ENCODE measurements around the gene TCF23. TPM values are rescaled to one million over a fixed set of nuclear protein-coding genes. Genes with fewer than 3 reads are reported as not detected.

Gene TCF23
- total and polyA plus RNA-seq, 2 of the 8 experiments (the other 6 are each of a cell fraction or from before 2014, with no cell fraction given): 0.02 TPM; not detected in 1

DNA sequence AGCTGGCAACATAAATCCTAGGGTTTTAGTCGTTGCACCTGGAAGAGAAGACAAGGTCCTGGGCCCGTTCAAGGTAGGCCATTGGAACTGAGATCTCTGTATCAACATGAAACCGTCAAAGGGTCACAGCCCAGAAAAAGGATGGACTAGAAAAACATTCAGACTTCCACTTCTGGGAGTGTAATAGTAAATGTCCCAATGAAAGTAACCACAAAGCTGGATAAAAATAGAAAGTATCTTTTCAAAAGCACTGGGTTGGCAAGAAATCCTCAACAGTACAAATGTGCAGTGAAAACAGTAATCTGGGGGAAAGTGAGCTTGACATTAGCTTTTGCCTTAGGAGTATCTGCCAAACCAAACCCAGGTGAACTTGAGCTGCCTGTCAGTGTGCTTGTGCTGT is 42.8 kb upstream of the TCF23 start:
- H3K18ac ChIP-seq (ENCODE audit: extremely low read depth, low read length): no peak overlapping the region
- H3K23me2 ChIP-seq (ENCODE audit: low read depth, low read length): no peaks in the 10 kb centered on the region
- H2BK12ac ChIP-seq (ENCODE audit: low read depth, low read length): no peak overlapping the region
- no peak overlapping the region for H3K4ac ChIP-seq (replicated peaks; ENCODE audit: insufficient read length, low read depth, low read length)
- H2BK20ac ChIP-seq (ENCODE audit: low read length): no peak overlapping the region
- no peak for DNase-seq (ENCODE audit: low read depth in 1 of 2, low spot score in 2 of 2)
- no peaks in the 10 kb centered on the region for H3K79me2 ChIP-seq (ENCODE audit: control insufficient read depth in 1 of 2, insufficient read depth in 2 of 2, low read length in 2 of 2)
- H3K36me3 ChIP-seq (ENCODE audit: control insufficient read depth in 2 of 4, insufficient read depth in 4 of 4, low read length in 3 of 4): no peaks in the 10 kb centered on the region
- no peaks in the 10 kb centered on the region for H3K9me3 ChIP-seq (ENCODE audit: insufficient read depth in 2 of 2, low read depth in 1 of 2, low read length in 1 of 2)
- H3K27ac ChIP-seq (ENCODE audit: low read depth, low read length): no peak overlapping the region
- no peaks in the 10 kb centered on the region for H4K20me1 ChIP-seq (replicated peaks in 1 of 2; ENCODE audit: control insufficient read depth in 1 of 2, insufficient read depth in 2 of 2, low read length in 2 of 2)
- no peak overlapping the region for H2AK5ac ChIP-seq (ENCODE audit: low read depth, low read length)
- H2BK15ac ChIP-seq (ENCODE audit: low read length): no peak overlapping the region
- ChIA-PET CTCF (ENCODE audit: partially characterized antibody) (interaction anchor here (0.6 to 12.7 kb wide), 11 partner anchors 5 to 176 kb away, joined by 3 to 120 read pairs (median 4); partner anchors contain the start of genes PREB and TRIM54), POLR2A (ENCODE audit: partially characterized antibody) (interaction anchor here (0.6 to 1.4 kb wide), 3 partner anchors 19 to 26 kb away, joined by 3 to 5 read pairs (median 3); partner anchors contain the start of gene KHK)
- no peak overlapping the region for H3K14ac ChIP-seq (ENCODE audit: insufficient read length)
- no peak overlapping the region for H3K56ac ChIP-seq (replicated peaks; ENCODE audit: insufficient read length, low read depth, low read length)
- H3K27me3 ChIP-seq (replicated peaks in 1 of 4; ENCODE audit: control insufficient read depth in 3 of 4, extremely low read depth in 1 of 4, insufficient read depth in 3 of 4, low read length in 3 of 4): no peaks in the 10 kb centered on the region; a peak in 1 of 7 replicates
- 74% methylated on average over 3 of the region's 3 CpGs; no CpG with 5 or more reads in 1 of the 2 experiments for WGBS, 2 experiments (ENCODE audit: extremely low coverage in 1 of 2, insufficient coverage in 1 of 2, insufficient read length in 1 of 2, insufficient replicate concordance in 2 of 2, low coverage in 1 of 2, low lambda C conversion rate in 2 of 2, missing lambda C conversion rate in 1 of 2)
- no peak overlapping the region for H2BK120ac ChIP-seq (replicated peaks; ENCODE audit: low read depth, low read length)
- H4K5ac ChIP-seq (ENCODE audit: insufficient read length, low read depth, low read length): no peak overlapping the region
- H3K4me1 ChIP-seq (replicated peaks in 1 of 4; ENCODE audit: control insufficient read depth in 3 of 4, insufficient read depth in 4 of 4, low read length in 3 of 4): no peaks in the 10 kb centered on the region; a peak in 1 of 7 replicates
- no peak for FAIRE-seq
- H4K91ac ChIP-seq (replicated peaks; ENCODE audit: insufficient read length, low read length): no peak overlapping the region
- no peak overlapping the region for H3K4me2 ChIP-seq (ENCODE audit: insufficient read depth in 1 of 2, low read depth in 2 of 2, low read length in 2 of 2)
- no peak overlapping the region for H4K8ac ChIP-seq (ENCODE audit: extremely low read depth, insufficient read depth, low read length)
- no peak overlapping the region for H3K4me3 ChIP-seq (ENCODE audit: extremely low read depth in 1 of 4, insufficient read depth in 2 of 4, low read depth in 3 of 4, low read length in 4 of 4)
- H2BK5ac ChIP-seq (ENCODE audit: low read depth, low read length): no peak overlapping the region
- no peak overlapping the region for H2AFZ ChIP-seq (ENCODE audit: low read length)
- no peaks in the 10 kb centered on the region for H3K79me1 ChIP-seq (ENCODE audit: low read depth, low read length)
- H3K9ac ChIP-seq (replicated peaks in 1 of 4; ENCODE audit: extremely low read depth in 1 of 4, low read depth in 3 of 4, low read length in 3 of 4): no peak overlapping the region
- H3K23ac ChIP-seq (ENCODE audit: insufficient read length): no peak overlapping the region
- TF ChIP-seq POU5F1 (IDR thresholded peaks at IDR 0.05; ENCODE audit: low read depth, low read length): no peak
- no peak for TF ChIP-seq TCF12 (IDR thresholded peaks at IDR 0.05; ENCODE audit: low read depth, low read length)
- TF ChIP-seq PHF8 (conservative IDR thresholded peaks at IDR 0.05; ENCODE audit: low read depth, low read length): no peak
- TF ChIP-seq KDM5A (IDR thresholded peaks at IDR 0.05; ENCODE audit: low read length): no peak
- TF ChIP-seq, protein P1, sequence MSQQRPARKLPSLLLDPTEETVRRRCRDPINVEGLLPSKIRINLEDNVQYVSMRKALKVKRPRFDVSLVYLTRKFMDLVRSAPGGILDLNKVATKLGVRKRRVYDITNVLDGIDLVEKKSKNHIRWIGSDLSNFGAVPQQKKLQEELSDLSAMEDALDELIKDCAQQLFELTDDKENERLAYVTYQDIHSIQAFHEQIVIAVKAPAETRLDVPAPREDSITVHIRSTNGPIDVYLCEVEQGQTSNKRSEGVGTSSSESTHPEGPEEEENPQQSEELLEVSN (IDR thresholded peaks at IDR 0.05): no peak
- no peak for TF ChIP-seq MAFK (IDR thresholded peaks at IDR 0.05; ENCODE audit: low read depth, low read length)
- TF ChIP-seq RFX5 (IDR thresholded peaks at IDR 0.05; ENCODE audit: borderline replicate concordance, low read depth, low read length): no peak
- TF ChIP-seq, protein P2, sequence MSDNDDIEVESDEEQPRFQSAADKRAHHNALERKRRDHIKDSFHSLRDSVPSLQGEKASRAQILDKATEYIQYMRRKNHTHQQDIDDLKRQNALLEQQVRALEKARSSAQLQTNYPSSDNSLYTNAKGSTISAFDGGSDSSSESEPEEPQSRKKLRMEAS (IDR thresholded peaks at IDR 0.05): no peak
- TF ChIP-seq HDAC2 (IDR thresholded peaks at IDR 0.05; ENCODE audit: borderline replicate concordance in 1 of 2, low read depth in 2 of 2, low read length in 2 of 2): no peak
- no peak for TF ChIP-seq HDAC6 (IDR thresholded peaks at IDR 0.05; ENCODE audit: low read depth, low read length)
- no peak for TF ChIP-seq CTBP2 (IDR thresholded peaks at IDR 0.05; ENCODE audit: borderline replicate concordance, insufficient read depth, insufficient read length, low read length)
- no peak for TF ChIP-seq TAF1 (IDR thresholded peaks at IDR 0.05; ENCODE audit: low read depth, low read length)
- TF ChIP-seq YY1 (IDR thresholded peaks at IDR 0.05; ENCODE audit: low read depth, low read length): no peak
